HCT116 (cell line): ENCODE data around the gene GANAB. TPM values are rescaled to one million over a fixed set of nuclear protein-coding genes. Genes with fewer than 3 reads are reported as not detected.

Experiments
- ATAC-seq: fragments of 200-7000 bp; cut with Tn5 transposase; 2 replicates; pipeline ENCODE4 v1.9.1; 2020; ENCODE audit warnings: mild to moderate bottlenecking, moderate library complexity
- BruUV-seq: library from RNA; stranded (reverse); fragments of 400-500 nt; replicated peaks from 2 replicates; lab custom pipeline; 2021; lab: Mats Ljungman, UMichigan
- CTCF ChIA-PET: fragments of 300-600 bp; sonication (Branson Sonifier 250); formaldehyde crosslinking; loops from one replicate; lab custom pipeline; 2021; ENCODE audit warnings: antibody characterized with exemption; lab: Charles Lee
- POLR2A ChIA-PET: fragments of 300-600, 350-600 bp; sonication (Branson Sonifier 250); formaldehyde crosslinking; loops from one replicate; lab custom pipeline; 2021; ENCODE audit warnings: antibody characterized with exemption; lab: Charles Lee
- RAD21 ChIA-PET, 2 experiments: fragments of 300-600 bp; sonication (Branson Sonifier 250); formaldehyde crosslinking; loops; one replicate each; lab custom pipeline; 2023; ENCODE audit warnings: low total read pairs in 2 of 2; ENCODE audit not compliant: uncharacterized antibody in 2 of 2, unreplicated experiment in 2 of 2, low non-redundant PET in 1 of 2; lab: Charles Lee
- DNase-seq: peaks from one replicate; pipeline ENCODE4 v3.0.0-alpha.2; 2010; ENCODE audit warnings: low read depth, low spot score
- H2AFZ ChIP-seq: fragments of 200-600 bp; shearing (Covaris generic), sonication (generic); 2 replicates; pipeline ENCODE4 v1.6.1; 2017; ENCODE audit warnings: low read depth, mixed run types, mixed read lengths, antibody characterized with exemption, low read length; ENCODE audit not compliant: poor library complexity, severe bottlenecking
- H3K27ac ChIP-seq: 2 replicates; pipeline ENCODE4 v1.5.1; 2012; ENCODE audit warnings: low read depth, low read length
- H3K27me3 ChIP-seq: fragments of 200-600 bp; sonication (generic); 2 replicates; pipeline ENCODE4 v1.6.1; 2016; ENCODE audit warnings: mixed run types, low read length, mixed read lengths; ENCODE audit not compliant: insufficient read depth
- H3K36me3 ChIP-seq, 2 experiments: fragments of 200-500 bp in 1 of 2; fragments of 200-600 bp in 1 of 2; sonication (Bioruptor generic) in 1 of 2; sonication (generic) in 1 of 2; 2 replicates each; pipeline versions ENCODE4 v1.5.1 to v1.6.1; 2014 to 2016; ENCODE audit warnings: low read length in 2 of 2, inconsistent platforms in 1 of 2, mixed read lengths in 1 of 2, mixed run types in 1 of 2; ENCODE audit not compliant: insufficient read depth in 2 of 2, control insufficient read depth in 1 of 2
- H3K4me1 ChIP-seq, 2 experiments: fragments of 200-600 bp in 1 of 2; sonication (generic) in 1 of 2; 2 replicates each; pipeline versions ENCODE4 v1.5.1 to v1.6.1; 2012 to 2017; ENCODE audit warnings: low read length in 2 of 2, inconsistent platforms in 1 of 2, mild to moderate bottlenecking in 1 of 2, mixed read lengths in 1 of 2, mixed run types in 1 of 2, moderate library complexity in 1 of 2; ENCODE audit not compliant: insufficient read depth in 2 of 2, control insufficient read depth in 1 of 2
- H3K4me2 ChIP-seq: fragments of 200-600 bp; sonication (generic); 2 replicates; pipeline ENCODE4 v1.6.1; 2017; ENCODE audit warnings: mixed run types, low read length, mixed read lengths
- H3K4me3 ChIP-seq, 2 experiments: fragments of 200-600 bp in 1 of 2; sonication (generic) in 1 of 2; replicated peaks in 1 of 2; 2 replicates each; pipeline ENCODE4 v1.5.1; 2011 to 2016; ENCODE audit warnings: low read length in 2 of 2, control low read depth in 1 of 2, low read depth in 1 of 2, mild to moderate bottlenecking in 1 of 2, mixed read lengths in 1 of 2, mixed run types in 1 of 2
- H3K79me2 ChIP-seq: fragments of 200-600 bp; sonication (generic); 2 replicates; pipeline ENCODE4 v1.6.1; 2017; ENCODE audit warnings: mild to moderate bottlenecking, mixed run types, low read length, moderate library complexity, mixed read lengths; ENCODE audit not compliant: insufficient read depth
- H3K9ac ChIP-seq: fragments of 200-600 bp; sonication (generic); 2 replicates; pipeline ENCODE4 v1.6.1; 2016; ENCODE audit warnings: low read length, mixed read lengths
- H3K9me2 ChIP-seq: fragments of 200-600 bp; sonication (generic), shearing (Covaris generic); 2 replicates; pipeline ENCODE4 v1.6.1; 2017; ENCODE audit warnings: mixed run types, mild to moderate bottlenecking, moderate library complexity; ENCODE audit not compliant: insufficient read depth
- H3K9me3 ChIP-seq, 2 experiments: fragments of 200-500 bp in 1 of 2; fragments of 200-600 bp in 1 of 2; sonication (Bioruptor generic) in 1 of 2; sonication (generic) in 1 of 2; 2 replicates each; pipeline ENCODE4 v1.6.1; 2014 to 2017; ENCODE audit warnings: low read length in 2 of 2, mixed read lengths in 2 of 2, inconsistent platforms in 1 of 2, low read depth in 1 of 2, mild to moderate bottlenecking in 1 of 2, mixed run types in 1 of 2, moderate library complexity in 1 of 2; ENCODE audit not compliant: control insufficient read depth in 1 of 2, insufficient read depth in 1 of 2
- H4K20me1 ChIP-seq: fragments of 200-600 bp; sonication (generic), shearing (Covaris generic); 2 replicates; pipeline ENCODE4 v1.6.1; 2017; ENCODE audit warnings: mixed run types, mild to moderate bottlenecking, moderate library complexity; ENCODE audit not compliant: insufficient read depth
- CBX3 ChIP-seq: IDR thresholded peaks from 2 replicates; pipeline ENCODE4 v1.6.1; 2012; ENCODE audit warnings: low read depth
- ELF1 ChIP-seq: IDR thresholded peaks from 2 replicates; pipeline ENCODE4 v1.6.1; 2012; ENCODE audit warnings: low read depth, borderline replicate concordance
- EZH2 ChIP-seq: fragments of 200-600 bp; sonication (generic); IDR thresholded peaks from 2 replicates; pipeline ENCODE4 v1.6.1; 2017; ENCODE audit warnings: antibody characterized with exemption, mixed run types
- EZH2phosphoT487 ChIP-seq: fragments of 200-600 bp; IDR thresholded peaks from 2 replicates; pipeline ENCODE4 v1.6.1; 2018; ENCODE audit warnings: antibody characterized with exemption, borderline replicate concordance
- FOSL1 ChIP-seq: IDR thresholded peaks from 2 replicates; pipeline ENCODE4 v1.6.1; 2012; ENCODE audit warnings: low read depth
- POLR2A ChIP-seq: IDR thresholded peaks from 2 replicates; pipeline ENCODE4 v1.7.0; 2011; ENCODE audit warnings: borderline replicate concordance; ENCODE audit not compliant: insufficient read depth, insufficient read length; ENCODE audit errors: extremely low read depth
- POLR2AphosphoS5 ChIP-seq: IDR thresholded peaks from 2 replicates; pipeline ENCODE4 v1.6.1; 2011; ENCODE audit warnings: mild to moderate bottlenecking, low read depth, low read length, moderate library complexity
- REST ChIP-seq: IDR thresholded peaks from 2 replicates; pipeline ENCODE4 v1.6.1; 2012; ENCODE audit warnings: low read depth
- SRF ChIP-seq: IDR thresholded peaks from 2 replicates; pipeline ENCODE4 v1.6.1; 2012; ENCODE audit warnings: low read depth
- YY1 ChIP-seq: IDR thresholded peaks from 2 replicates; pipeline ENCODE4 v1.6.1; 2011; ENCODE audit warnings: low read length, low read depth, moderate library complexity, mild to moderate bottlenecking; ENCODE audit not compliant: insufficient replicate concordance; ENCODE audit errors: extremely low read depth
- ZBTB33 ChIP-seq: IDR thresholded peaks from 2 replicates; pipeline ENCODE4 v1.6.1; 2011; ENCODE audit warnings: mild to moderate bottlenecking, low read length, moderate library complexity; ENCODE audit not compliant: insufficient replicate concordance; ENCODE audit errors: extremely low read depth
- ZNF274 ChIP-seq: fragments of 200-500 bp; sonication (Bioruptor generic); IDR thresholded peaks from 2 replicates; pipeline ENCODE4 v1.6.1; 2014; ENCODE audit warnings: mild to moderate bottlenecking, low read depth, low read length, inconsistent platforms
- intact Hi-C: fragments of 100-400 bp; cut with micrococcal nuclease; formaldehyde crosslinking; loops from 2 replicates; pipeline ENCODE4 v1.10.0; 2022
- total RNA-seq: library from RNA; stranded (reverse); gene quantifications from one replicate; pipeline ENCODE4 v1.2.1, GENCODE V29; 2021; ENCODE audit not compliant: unreplicated experiment

GANAB gene
- total RNA-seq, 1 experiment from 2014 or later: 410 TPM

GRCh38 chr11:62648967-62649364, 2.6 kb upstream of the GANAB start:
- ATAC-seq (no peak), DNase-seq (no peak)
- H3K27me3 ChIP-seq: no peaks in the 10 kb centered on the region
- no peaks in the 10 kb centered on the region for H4K20me1 ChIP-seq
- no TSS peak for BruUV-seq
- CTCF ChIA-PET: no interaction called here
- RAD21 ChIA-PET: no interaction called here
- H3K36me3 ChIP-seq: peaks cover 8 to 15% of the 10 kb centered on the region in 2 experiments; a peak in 3 of 4 replicates
- H3K9ac ChIP-seq: no peak overlapping the region
- no peak overlapping the region for H3K4me3 ChIP-seq
- H2AFZ ChIP-seq: no peak overlapping the region
- peaks cover 12 to 35% of the 10 kb centered on the region in 2 experiments for H3K4me1 ChIP-seq
- POLR2A ChIA-PET: interaction anchor here (14.1 kb wide), 1 partner anchor 17 kb away, joined by 195 read pairs; the partner anchor contains the start of genes C11orf98 and CSKMT
- TF ChIP-seq FOSL1 (no peak), POLR2A (no peak), SRF (no peak), ZBTB33 (no peak), REST (no peak), POLR2AphosphoS5 (no peak), YY1 (no peak), EZH2phosphoT487 (no peak), EZH2 (no peak), ZNF274 (no peak), CBX3 (no peak), ELF1 (no peak)
- intact Hi-C loops: loop anchor here (5.0 kb wide), 1 partner anchor 37 kb away; the partner anchor contains the start of genes EML3 and ROM1
- no peak overlapping the region for H3K27ac ChIP-seq
- H3K9me3 ChIP-seq: no peaks in the 10 kb centered on the region
- peaks cover 57% of the 10 kb centered on the region for H3K79me2 ChIP-seq
- H3K4me2 ChIP-seq: no peak overlapping the region
- no peaks in the 10 kb centered on the region for H3K9me2 ChIP-seq
